Activated CD4-positive, alpha-beta T cell treated with anti-CD3 and anti-CD28 coated beads, Interleukin-10, Interleukin-2, amounts not matched to agents 100 ng/mL and 50 ng/mL, durations not matched to agents 16 hours and 8 hours (primary cell): ENCODE results near the gene HRH1.
A peak's percentile ranks its signal among the peaks of the same experiment; 100 is the strongest.
"Not testable (repeated sequence)": the region's sequence is repeated elsewhere in the genome, so short reads cannot be mapped to it uniquely, and the experiment has no call there.

ENCODE experiments used
- DNase-seq: peaks from one replicate; pipeline ENCODE4 v3.0.0-alpha.2; 2020

The HRH1 gene

DNA sequence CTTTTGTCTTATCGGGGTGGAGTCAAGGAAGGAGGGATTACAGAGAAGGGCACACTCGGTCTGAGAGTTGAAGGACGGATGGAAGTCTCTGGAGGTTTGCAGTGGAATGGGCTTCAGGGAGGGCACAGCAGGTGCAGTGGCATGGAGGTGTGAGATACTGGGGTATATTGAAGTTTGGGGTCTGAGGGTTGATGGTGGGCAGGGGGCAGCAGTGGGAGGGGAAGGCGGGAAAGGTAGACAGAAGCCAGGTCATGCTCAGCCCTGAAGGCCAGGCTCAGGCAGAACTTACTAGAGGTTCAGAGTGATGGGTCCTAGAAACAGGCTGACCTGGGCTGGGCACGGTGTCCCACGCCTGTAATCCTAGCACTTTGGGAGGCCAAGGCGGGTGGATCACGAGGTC lies 52.7 kb downstream of the HRH1 start:
- no peak for DNase-seq

DNA sequence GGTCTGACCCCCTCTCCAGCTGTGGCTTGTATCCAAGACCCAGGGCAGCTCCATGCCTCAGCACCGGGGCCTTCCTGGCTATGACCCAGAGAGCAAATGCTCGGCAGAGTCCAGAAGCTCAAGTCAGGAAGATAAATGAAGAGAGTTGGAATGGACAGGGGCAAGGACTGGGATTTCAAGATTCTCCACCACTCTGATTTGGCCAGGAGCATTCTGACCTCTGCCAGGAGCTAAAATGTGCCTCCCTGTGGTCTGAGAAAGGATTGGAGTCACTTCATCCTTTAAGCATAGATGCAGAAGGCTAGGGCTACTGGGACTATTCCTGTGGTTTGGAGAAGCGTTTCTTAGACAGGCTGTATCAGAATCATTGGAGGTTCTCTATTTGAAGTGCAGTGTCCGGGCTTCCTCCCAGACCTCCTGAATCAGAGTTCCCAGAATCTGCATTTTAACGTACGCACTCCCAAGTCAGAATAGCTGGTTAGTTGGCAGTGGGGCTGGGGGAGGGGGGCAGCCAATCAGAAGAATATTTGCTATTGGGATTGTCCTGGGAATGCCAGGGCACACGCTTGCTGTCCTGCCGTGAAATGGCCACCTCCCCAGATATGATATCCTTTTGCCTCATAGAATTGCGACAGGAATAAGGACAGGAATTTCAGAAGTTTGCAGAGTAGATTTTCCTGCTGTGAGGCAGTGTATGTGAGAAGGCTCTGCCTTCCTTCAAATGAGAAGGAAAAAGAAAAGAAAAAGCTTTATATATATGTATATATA lies 57.4 kb downstream of the HRH1 start:
- no peak for DNase-seq

DNA sequence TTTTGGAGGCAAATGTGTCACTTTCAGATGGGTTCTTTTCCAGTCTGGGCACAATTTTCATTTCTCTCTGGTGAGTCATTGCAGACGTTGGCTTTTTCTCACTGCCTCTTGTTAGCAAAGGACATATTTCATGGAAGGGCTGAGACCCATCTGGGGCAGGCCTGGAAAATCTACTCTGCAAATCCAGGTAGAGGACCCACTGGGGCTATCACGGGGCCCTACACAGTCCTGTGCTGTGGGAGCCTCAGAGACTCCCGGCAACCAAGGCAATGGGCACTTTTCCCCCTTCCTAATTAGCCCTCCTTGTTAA lies 58.0 kb downstream of the HRH1 start:
- no peak for DNase-seq

DNA sequence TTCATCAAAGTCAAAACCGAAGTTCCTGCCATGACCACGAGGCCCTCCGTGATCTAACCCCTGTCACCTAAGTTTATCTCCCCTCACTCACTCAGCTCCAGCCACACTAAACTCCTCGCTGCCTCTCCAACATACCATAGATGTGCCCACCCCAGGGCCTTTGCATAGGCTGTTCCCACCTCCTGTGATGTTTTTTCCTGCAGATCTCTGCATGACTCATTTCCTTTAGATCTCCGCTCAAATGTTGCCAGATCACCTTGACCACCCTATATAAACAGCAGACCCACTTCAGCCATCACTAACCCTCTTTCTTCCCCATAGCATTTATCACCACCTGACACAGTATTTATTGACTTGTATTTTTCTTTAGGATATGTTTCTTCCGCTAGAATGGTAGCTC lies 58.5 kb downstream of the HRH1 start:
- DNase-seq, result no peak

DNA sequence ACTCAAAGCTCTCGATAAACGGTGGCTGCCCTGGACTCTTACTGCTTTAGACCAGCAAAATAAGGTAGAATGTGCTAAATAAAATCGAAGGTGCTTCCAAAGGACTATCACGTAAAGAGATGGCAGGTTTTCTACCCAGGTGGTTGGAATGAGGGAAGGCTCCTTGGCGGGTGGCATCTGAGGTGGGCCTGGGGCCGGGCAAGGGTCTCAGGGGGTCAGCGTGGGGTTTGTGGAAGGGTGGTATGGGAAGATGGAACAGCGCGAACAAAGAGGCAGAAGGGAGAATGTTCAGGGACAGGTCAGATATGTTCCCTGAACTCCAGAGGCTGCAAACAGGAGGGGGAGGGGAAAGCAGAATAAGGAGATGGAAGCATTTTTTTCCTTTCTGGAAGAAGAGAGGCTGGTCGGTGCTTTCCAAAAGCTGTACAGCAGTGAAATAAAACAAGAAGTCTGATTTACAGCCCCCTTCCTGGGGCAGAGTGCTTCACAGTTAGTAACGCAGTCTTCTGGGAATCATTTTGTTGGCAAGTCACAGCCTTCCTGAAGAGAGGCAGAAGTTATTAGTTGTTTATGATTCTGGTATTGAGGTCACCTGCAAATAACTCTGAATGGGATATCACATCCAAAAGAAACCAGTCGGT lies 59.6 kb downstream of the HRH1 start:
- no peak for DNase-seq

DNA sequence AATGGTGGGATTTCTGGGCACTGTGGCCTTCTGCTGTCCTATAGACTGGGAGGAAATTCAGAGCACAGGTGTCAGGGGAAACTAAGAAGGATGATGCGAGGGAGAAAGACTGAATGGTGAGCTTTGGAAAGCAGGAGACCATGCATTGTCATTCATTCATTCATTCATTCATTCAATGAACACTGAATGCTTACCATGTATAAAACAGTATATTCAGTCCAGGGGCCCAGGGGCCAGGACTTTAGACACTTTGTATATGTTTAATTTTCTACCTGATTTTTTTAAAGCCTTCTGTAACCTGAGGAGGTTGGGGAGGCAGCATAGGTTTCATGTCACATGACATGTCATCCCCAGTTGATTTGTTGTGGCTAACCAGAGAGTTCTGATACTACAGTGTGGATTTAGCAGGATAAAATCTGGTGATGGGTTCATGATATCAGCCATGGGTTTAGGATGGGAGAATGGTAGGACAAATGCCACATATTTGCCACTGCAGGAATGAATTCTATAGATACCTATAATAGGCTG lies 60.2 kb downstream of the HRH1 start:
- no peak for DNase-seq

DNA sequence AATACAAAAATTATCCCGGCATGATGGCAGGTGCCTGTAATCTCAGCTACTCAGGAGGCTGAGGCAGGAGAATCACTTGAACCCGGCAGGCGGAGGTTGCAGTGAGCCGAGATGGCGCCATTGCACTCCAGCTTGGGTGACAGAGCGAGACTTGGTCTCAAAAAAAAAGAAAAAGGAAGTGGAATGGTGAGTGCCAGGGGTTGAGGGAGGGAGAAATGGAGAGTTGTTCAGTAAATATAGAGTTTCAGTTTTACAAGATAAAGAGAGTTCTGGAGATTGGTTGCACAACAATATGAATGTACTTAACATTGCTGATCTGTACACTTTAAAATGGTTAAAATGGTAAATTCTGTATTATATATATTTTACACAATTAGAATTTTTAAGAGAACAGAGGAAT lies 63.1 kb downstream of the HRH1 start:
- not testable (repeated sequence) for DNase-seq

DNA sequence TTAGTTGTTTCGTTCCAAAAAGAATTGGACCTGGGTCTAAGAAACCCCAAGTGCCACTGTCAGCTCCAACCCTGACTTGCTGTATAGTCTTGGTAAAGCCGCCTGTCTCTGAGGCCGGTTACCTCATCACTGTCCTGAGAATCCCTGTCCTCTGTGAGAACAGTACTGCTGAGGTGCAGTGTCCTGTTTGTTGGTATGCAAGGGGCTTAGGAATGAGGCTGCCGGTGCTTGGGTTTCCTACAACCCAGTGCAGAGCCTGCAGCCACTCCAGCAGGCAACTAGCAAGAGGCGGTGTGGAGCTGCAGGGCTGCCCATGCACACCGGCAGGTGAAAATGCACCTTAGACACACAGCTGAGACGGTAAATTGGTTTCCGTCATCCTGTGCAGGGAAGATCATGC lies 65.9 kb downstream of the HRH1 start:
- DNase-seq, result no peak

DNA sequence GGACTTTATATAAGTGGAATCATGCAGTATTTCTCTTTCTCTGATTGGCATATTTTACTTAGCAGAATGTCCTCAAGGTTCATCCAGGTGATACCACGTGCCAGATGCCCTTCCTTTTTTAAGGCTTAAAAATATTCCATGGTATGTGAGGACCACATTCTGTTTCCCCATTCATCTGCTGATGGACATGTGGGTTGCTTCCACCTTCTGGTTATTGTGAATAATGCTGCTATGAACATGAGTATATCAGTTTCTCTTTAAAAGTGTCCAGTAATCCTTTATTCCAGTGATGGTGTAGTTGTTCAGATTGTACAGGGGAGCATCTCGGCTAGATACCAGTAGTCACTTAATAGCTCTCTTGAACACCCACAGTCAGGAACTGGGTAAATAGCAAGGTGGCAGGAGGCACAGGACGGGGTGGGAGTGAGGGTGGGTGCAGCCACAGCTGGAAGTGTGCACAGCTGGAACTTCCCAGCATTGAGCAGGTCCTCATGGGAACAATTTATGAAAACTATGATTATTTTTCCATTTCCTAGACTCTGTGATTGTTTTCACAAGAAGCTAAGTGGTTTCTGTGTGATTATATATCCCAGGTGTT lies 67.6 kb downstream of the HRH1 start:
- DNase-seq, result no peak

DNA sequence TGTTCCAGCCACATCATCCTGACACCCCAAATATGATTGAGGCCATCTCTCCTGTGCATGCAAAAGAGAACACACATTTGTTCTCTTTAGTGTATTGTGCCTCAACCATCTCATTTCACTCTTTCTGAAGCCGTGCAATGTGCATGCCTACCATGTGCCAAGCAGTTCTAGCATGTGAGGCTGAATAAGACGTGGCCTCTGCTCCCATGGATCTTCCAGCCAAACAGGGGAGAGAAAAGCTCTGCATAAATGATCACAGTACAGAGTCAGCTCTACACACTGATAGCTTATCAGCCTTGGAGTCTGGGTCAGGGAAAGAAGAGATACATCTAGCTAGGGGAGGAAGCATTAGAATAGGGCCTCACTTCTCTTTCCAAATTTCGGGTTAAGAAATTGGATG lies 69.7 kb downstream of the HRH1 start:
- DNase-seq, result no peak

DNA sequence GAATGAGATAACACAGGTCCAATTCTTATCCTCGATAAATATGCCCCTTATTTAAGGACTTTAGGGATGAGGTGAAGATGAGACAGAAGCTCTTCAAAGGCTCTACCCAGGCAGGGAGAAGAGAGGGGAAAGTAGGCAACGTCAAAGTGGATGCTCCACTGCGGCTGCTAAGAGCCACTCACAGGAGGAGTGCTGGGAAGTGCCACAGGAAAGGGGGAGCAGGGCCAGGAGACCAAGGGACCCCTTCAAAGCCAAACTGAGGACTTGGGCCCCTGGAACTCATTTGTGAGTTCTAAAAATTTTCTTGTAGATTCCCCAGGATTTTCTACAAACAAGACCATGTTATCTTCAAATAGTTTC lies 70.6 kb downstream of the HRH1 start:
- no peak for DNase-seq

DNA sequence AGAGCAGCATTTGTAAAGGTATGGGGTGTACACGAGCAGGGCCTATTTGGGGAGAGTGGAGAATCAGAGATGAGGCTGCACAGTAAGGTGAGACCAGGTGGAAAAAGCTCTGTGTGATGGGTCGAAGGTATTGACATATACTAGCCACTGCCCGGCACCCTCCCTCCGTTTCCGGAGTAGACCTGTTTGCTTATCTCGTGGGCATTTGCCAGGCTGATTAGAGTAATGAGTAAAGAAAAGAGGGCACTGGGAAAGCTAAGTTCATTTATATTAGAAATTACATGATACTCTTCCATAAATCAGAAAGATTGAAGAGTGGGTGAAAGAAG lies 71.7 kb downstream of the HRH1 start:
- DNase-seq, result no peak

DNA sequence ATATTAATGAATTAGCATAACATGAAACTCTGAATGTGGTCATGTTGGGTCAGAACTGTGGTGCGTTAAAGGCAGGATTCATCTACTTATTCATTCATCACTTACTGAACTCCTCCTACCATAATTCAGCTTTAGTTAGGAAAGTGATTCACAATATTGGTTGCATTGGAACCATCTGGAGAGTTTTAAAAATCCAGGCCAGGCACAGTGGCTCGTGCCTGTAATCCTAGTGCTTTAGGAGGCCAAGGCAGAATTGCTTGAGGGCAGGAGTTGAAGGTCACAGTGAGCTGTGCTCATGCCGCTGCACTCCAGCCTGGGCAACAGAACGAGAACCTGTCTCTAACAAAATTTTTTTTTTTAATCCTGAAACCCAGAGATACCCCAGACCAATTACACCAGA lies 73.7 kb downstream of the HRH1 start:
- no peak for DNase-seq

DNA sequence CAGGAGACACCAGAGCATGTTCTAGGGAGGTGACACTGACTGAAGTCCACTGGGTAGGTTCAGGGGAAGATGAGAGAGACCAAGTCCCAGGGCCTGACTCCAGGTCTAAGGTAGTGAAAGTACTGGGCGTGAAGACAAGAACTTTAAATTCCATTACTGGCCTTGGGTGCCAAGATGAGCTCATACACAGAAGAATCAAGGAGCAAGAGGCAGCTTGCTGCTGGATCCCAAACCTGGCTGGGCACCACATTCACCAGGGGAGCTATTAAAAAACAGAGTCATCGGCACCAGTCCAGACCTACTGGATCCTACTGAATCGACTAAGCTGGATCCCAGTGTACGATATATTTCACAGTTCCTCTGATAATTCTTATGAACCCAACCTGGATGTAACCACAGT lies 75.8 kb downstream of the HRH1 start:
- no peak for DNase-seq

DNA sequence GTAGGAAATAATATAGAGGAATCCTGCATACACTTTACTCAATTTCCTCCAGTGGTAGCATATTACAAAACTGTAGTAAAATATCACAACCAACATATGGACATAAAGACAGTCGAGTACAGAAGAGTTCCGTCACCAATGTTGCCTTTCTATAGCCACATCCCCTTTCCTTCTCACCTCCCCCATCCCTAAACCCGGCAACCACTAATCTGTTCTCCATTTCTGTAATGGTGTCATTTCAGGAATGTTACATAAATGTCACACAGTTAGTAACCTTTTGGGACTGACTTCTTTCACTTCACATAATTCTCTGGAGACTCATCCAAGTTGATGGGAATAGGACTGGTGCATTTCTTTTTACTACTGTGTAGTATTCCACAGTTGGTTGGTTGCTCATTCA lies 76.5 kb downstream of the HRH1 start:
- DNase-seq, result no peak

DNA sequence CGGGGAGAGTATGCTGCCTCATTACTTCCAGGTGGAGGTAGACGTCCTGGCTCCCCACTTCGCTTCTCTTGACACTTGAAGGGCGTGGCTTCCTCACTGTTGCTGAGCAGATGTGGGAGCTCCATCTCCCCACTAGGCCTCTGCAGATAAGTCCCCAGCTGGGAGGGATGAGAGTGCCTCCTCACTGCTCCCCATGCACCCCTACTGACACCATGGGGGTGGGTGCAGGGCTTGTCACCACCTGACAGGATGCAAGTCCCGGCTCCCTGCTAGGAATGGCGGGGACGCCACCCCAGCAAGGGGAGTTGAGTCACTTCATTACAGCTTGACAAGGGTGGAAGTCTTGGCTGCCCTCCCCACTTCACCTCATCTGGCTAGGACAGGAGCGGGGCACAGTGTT lies 81.1 kb downstream of the HRH1 start:
- DNase-seq, result no peak

DNA sequence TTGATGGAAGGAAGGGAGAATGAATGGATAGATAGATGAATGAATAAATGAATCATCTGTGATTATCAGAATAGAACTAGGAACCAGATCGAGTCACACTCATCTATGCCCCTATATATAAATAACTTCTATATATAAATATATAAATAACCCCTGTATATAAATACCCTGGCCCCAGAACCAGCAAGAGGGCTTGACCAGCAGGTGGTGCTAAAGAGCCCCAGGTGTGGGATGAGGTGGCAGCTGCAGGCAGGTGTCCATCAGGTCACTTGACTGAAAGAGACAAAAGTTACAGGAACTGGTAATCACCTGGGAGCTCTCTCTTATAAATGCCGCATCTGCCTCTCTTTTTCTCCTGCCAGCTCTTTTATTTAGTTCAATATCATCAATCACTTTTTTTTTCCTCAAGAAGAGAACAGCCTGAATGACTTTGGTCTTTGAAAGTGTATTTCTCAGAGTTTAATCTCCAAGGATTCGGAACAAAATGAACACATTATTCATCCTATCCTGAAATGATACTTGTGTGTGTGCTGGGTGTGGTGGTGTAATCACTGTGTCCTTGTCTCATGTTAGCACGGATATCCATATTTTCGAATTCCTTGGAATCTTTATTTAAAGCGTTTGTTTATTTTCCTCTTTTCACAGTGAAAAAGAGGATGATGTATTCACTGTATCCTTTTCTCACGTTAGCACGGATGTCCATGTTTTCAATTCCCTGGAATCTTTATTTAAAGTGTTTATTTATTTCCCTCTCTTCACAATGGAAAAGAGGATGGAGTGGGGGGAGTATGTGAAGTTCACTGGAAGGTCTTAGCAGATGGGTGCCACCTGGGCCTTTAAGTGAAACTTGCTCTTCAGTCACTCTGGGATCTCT lies 82.5 kb downstream of the HRH1 start:
- DNase-seq, result peak; percentile 84

DNA sequence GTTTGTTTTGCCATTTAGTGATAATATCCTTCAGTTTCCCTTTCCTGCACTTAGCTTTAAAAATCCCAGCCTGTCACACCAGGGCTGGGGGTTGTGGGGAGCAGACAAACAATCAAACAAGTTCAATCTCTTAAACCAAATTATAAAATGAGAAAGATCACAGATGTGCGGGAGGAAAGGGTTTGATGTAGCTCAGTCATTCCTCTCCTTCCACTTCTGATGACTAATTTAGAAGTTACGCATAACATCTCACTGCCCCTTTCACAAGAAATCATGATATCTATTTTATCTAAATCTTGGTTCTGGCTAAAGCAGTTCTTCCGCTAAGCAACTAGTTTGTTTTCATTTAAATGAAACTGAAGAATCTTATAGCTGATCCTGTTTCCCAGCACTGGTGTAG lies 83.8 kb downstream of the HRH1 start:
- DNase-seq, result peak; percentile 88

DNA sequence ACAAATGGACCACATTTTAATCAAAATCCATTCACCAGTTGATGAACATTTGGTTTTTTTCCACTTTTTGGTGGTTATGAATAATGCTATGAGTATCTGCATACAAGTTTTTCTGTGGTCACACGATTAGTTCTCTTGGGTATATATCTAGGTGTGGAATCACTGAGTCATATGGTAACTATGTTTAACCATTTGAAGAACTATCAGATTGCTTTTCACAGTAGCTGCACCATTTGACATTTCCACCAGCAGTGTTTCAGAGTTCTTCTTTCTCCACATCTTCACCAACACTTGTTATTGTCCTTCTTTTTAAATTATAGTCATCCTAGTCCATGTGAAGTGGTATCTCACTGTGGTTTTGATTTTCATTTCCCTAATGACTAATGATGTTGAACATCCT lies 84.6 kb downstream of the HRH1 start:
- DNase-seq, result peak; percentile 91

DNA sequence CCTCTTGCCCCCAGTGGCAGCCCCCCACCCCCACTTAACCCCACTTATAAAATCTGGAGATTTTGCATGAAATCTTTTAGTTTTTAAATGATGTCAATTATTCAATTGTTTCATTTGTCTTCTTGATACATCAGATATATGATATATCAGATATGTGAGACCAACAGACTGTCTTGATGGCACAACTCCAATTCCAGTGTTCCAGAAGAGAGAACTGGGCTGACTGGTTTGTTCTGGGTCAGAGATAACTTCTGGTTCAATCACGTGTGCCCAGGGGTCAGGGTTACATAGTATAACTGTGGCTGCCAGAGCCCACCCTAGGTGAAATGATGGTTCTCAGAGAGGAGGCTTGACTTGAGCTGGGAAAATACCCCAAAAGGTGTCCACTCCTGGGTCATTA lies 85.5 kb downstream of the HRH1 start:
- DNase-seq, result no peak

DNA sequence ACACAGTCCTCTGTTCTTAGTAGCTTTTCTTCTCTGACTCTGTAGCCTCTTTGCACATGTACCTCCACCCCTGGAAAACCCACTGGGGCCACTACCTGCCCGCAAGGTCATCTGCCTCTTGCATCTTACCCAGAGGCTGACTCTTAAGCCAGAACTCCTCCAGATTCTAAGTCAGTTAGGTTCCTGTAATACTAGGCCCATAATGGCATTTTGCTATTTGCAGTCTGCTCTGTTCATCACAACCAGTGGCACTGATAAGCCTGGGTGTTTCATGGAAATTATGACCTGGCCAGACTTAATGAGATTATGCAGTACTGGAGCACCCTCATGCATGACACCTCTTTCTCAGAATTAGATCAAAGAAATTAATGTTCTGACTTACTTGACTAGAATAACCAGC lies 86.2 kb downstream of the HRH1 start:
- DNase-seq, result peak; percentile 68

DNA sequence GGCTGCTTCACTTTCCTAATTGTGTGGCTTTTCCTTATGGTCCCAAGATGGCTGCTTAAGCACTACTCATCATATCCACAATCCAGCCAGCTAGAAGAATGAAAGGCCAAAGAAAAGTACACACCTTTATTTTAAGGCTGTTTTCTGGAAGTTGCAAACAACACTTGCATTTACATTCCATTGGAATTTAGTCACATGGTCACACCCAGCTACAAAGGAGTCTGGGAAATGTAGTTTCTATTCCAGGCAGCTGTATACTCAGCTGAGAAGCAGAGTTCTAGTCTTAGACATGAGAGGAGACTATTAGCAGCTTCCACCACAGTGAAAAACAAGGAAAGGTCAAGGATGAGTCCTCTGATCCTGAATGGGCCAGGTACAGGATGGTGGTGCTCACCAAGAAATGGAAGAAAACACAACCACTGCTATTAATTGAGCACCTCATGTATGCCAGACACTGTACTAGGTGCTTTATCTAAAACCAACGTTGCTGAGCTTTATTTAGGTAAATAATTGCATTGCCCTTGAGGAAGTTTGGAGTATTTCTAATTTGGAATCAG lies 89.9 kb downstream of the HRH1 start:
- DNase-seq, result no peak

DNA sequence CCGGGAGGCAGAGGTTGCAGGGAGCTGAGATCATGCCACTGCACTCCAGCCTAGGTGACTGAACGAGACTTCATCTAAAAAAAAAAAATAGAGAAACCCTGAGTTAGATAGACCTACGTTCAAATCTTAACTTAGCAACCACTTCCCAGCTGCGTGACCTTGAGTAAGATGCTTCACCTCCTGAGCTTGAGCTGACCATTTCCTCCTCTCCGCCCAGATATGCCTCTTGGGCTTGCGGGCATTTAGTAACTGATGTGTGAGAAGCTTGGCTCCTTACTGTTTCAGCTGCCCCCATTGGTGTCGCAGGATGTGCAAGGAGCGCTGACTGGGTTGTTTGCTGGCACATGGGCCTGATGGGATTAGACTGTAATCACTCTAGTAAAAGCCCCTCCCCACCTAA lies 91.0 kb downstream of the HRH1 start:
- DNase-seq, result peak; percentile 34
